Left ventricle myocardium superior (tissue), 1 donor: ENCODE data around the gene SEMA5B. TPM values are rescaled to one million over a fixed set of nuclear protein-coding genes. Genes with fewer than 3 reads are reported as not detected.

ENCODE experiments used
- ATAC-seq: fragments of 200-7000 bp; cut with Tn5 transposase; one replicate; pipeline ENCODE4 v1.9.1; 2020; ENCODE audit warnings: mild to moderate bottlenecking, moderate library complexity
- DNase-seq: peaks from one replicate; pipeline ENCODE4 v3.0.0-alpha.2; 2020
- intact Hi-C: fragments of 100-400 bp; cut with micrococcal nuclease; formaldehyde crosslinking; loops from one replicate; pipeline ENCODE4 v1.11.0; 2022
- long read RNA-seq: library from polyadenylated mRNA; unstranded; transcript quantifications from one replicate; pipeline ENCODE4 v2.0.0, GENCODE V29; 2021
- total RNA-seq: library from RNA; stranded (reverse); fragmentation: NEBNext Ultra II Directional; extraction: Animal tissue kit (Norgen Biotek cat#: 25700); gene quantifications from one replicate; pipeline ENCODE4 v1.2.1, GENCODE V29; 2021
- donor health status: DM: no; HTN: yes; CAD: no; lungs with severe emphysema.

The SEMA5B gene
- total RNA-seq: 4.2 TPM
- long read RNA-seq, full-length matches to known transcripts: 1 of 5 reads
- long read RNA-seq, partial matches to known transcripts: 2 of 5 reads
- long read RNA-seq, other reads (novel, unspliced or antisense): 2 of 5 reads

DNA sequence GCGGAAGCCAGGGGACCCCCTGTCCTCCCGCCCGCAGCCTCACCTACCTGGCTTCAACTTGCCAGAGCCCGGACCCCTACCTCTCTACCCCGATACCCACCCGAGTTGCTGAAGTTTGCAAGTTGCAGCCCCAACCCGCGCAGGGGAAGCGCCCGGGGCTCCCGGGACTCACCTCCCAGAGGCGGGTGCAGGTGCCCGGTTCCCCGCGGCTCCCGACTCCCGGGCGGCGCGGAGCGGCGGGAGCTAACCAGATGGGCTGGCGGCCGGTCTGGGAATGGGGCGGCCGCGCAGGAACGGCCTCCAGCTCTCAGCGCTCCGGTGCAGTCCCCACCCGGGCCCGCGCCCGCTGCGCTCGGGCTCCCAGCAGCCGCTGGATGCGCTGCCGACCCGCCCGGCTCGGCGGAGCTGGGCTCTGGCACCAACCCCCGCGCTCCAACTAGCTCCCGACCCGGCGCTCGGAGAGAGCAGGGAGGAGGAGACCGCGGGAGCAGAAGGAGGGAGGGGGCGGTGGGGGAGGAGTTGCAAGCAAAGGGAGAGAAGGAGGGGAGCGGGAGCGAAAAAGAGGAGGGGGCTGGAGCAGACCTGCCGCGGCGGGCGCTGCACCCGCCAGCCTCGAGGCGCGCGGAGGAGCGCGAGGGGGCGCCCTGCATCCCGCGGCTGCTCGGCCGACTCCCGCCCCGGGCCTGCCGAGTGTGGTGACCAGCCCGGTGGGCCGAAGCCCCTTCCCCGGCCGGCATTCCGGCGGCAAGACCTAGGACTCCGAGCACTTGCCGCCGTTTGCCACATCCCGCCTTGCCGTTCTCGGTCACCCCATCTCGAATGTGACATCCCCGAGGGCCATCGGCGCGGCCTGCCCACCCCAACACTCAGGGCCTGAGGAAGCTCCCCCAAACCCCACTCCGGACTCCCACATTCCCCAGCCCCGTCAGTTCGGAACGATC is at the start of gene SEMA5B:
SEMA5B (minus strand) TSS at position 472 of the 941 bp plus-strand sequence. CDS start 66,500 bp downstream, outside the sequence.
- DNase-seq: peak; percentile 68

DNA sequence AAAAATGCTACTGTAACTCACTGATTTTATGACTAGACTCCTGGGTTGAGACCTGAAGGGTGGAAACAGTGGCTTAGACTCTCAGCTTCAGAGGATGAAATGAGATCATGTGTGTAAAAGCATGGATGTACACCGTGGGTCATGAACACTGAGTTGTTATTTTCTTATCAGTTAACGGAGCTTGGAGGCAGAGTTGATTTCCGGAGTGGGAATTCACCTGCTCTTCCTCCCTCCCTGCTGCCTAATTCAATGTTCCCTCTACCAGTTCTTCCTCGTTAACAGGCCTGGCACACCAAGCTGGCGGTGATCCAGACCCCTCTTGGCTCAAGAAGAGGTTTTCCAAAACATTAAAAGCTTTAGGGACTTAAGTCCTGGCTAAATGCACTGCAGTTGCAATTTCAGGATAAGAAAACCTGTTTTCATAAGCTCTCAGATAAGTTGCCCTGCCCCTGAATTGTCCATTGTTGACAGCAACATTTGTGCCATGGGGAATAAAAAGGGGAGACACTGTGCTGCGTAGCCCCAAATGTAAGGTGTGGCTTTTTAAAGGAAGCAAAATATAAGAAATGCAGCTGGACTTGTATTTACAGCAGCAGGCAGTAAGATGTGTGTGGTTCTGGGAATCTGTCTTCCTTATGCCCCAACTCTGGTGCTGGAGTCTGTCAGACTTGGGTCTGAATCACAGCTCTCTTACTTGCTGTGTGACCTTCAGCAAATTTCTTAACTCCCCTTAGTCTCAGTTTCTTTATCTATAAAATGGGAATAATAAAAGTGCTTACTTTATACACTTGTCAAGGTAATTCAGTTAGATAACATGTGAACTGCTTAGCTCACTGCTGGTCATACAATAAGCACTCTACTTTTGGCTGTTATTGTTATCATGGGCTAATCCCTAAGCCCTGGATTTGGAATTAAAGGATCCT is 49.2 kb upstream of the SEMA5B start:
- ATAC-seq (peak; percentile 72), DNase-seq (peak; percentile 85)
- intact Hi-C loops: no loop called here

More for the DNA sequence above, at the start of gene SEMA5B:
- intact Hi-C loops: loop anchor here (10.0 kb wide), 1 partner anchor 63 kb away; no protein-coding TSS in a partner anchor
- peak; percentile 85 for ATAC-seq

DNA sequence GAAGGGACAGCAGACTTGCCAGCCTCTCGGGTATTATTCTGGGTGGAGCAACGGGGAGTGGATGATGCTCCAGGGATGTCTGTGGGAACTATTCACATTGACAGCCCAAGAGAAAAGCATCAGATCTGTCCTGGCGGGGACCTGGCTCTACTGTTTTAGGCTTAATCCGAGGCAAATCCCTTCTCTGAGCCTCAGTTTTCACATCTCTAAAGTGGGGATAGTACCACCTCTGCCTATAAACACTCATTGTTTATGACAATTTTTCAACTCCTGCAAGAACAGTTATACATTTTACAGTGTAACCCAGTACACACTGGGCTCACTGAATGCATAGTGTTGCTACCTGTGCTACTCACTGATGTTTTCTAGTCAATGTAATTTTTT is 48.5 kb upstream of the SEMA5B start:
- intact Hi-C loops: no loop called here
- DNase-seq (no peak), ATAC-seq (no peak)

DNA sequence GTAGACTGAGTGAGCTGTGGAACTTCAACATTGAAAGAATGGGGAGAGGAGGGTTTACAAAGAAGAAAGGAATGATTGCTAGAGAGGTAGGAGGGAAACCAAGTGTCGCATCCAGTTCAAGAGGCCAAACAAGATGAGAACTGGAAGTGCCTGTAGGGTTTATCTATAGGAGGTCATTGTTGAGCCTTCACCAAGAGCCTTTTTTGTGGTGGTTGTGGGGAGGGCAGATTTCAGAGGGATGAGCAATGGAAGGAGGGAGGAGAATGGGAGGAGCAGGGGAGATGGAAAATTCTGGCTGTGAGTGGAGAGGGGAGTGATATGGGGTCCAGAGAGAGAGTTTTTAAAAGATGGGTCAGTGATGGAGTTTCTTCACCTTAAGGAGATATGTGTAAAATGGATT is 47.8 kb upstream of the SEMA5B start:
- DNase-seq: no peak
- intact Hi-C loops: no loop called here
- no peak for ATAC-seq

- intact Hi-C loops: no loop called here
- ATAC-seq: no peak
These were observed 45.0 kb upstream of the SEMA5B start for GRCh38 chr3:123072564-123072963.

GRCh38 chr3:123072152-123072551 is 44.6 kb upstream of the SEMA5B start:
- no peak for DNase-seq

More at GRCh38 chr3:123072564-123072963, 45.0 kb upstream of the SEMA5B start:
- no peak for DNase-seq

DNA sequence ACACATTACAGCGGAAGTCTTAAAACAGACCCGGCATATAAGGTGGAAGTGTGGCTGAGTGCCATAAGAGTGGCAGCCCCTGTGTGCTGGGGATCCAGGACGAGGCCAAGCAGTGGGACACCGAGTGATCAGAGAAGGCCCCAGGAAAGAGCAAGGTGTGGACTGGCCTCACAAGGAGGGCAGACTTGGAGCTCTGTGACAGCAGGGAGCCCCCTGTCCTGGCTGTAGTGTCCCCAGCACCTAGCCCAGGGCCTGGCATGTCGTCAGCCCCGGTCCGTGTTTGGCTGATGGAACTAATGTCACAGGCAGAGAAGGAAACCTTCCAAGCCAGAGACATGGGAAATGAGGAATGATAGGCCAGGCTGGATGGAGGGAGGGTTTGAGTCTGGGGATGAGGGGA is 44.0 kb upstream of the SEMA5B start:
- no peak for DNase-seq
- no peak for ATAC-seq
- intact Hi-C loops: no loop called here

More at GRCh38 chr3:123072152-123072551, 44.6 kb upstream of the SEMA5B start:
- intact Hi-C loops: no loop called here
- no peak for ATAC-seq

DNA sequence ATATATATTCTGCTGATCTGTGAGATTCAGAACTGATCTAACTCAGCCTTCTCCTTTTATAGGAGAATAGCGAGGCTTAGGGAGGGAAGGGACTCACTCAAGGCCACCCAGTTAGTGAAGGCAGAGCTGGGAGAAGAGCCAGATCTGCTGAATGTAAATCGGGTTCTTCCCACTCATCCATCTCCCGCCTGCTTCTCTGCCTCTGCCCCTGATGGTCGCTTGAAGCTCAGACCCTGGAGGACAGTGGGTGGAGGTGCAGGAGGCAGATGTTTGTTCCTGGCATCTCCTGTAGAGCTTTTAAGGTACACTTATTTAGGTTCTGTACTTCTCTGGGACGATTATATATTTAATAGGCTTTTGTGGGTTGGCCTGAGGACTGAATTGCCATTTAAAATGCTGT is 43.6 kb upstream of the SEMA5B start:
- no peak for DNase-seq
- intact Hi-C loops: no loop called here
- no peak for ATAC-seq

- DNase-seq: no peak
These were observed 42.9 kb upstream of the SEMA5B start for GRCh38 chr3:123070510-123070909.

DNA sequence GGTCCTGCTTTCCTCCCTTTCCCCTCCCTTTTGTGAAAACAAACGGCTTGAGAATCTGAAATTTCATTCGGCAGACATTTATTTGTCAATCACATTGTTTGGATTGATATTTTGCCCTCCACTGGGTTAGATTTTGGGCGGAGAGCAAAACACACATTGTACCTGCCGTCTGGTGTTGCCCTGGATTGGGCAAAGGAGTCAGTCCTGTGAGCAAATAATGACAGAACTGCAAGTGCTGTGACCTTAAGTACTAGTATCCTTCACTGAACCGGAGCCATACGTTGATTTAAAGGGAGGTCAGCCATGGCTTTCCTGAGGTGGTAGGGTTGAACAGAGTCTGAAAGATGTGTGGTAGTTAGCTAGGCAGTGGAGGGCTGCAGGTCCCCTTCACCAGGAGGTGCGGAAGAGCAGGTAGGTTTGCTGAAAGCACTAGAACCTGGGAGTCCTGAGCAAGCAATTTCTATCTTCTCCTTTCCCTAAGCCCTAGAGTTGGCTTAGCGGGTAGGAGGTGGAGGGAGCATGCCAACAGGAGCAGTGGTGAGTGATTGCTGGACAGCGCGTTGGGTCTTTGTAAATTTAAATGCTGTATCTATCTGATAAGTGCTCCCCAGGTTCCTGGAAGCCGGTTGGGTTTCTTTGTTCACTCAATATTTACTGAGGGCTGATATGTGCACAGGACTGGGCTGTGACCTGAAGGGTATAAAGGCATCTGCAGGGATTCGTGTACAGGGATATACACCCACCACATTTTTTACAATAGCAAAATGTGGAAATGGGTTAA is 41.2 kb upstream of the SEMA5B start:
- intact Hi-C loops: no loop called here
- no peak for DNase-seq

More at GRCh38 chr3:123070510-123070909, 42.9 kb upstream of the SEMA5B start:
- no peak for ATAC-seq
- intact Hi-C loops: no loop called here

DNA sequence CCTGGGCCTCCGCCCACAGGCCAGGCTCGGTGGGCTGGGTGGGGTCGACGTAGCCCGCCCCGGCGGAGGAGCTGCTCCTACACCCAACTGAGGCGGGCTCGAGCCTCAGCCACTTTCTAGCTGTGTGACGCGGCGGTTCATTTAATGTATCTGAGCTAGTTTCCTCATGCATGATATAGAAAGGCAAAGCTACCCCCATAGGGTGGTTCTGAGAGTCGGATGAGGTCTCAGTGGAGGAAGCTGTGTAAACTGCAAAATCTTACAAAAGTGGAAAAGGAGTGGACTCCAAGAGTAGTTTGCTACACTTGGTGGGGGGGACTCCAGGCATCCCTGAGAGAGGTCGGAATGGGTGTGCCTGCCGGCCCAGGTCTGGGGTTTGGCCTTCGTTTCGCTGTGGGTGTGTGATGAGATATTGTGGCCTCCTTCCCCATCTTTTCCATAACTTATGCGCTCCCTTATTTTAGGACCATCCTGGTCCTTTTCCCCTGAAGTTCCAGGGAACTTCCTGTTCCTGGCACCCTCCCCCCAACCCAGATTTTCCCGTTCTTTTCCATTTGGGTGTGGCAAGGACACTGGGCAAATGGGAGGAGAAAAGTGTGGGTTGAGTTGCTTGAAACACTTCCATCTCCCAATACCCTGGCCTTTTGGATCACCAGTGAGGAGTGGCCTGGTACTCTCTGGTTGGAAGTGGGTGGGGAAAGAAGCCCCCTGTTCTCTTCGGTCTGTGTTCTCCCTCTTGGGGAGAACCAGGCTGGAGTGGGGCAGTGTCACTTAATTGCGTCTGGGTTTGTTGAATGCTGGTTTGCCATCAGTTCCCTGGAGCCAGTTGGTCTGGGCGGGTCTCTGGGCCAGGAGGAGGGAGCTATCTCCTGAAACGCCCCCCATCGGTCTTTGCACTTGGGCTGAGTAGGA is 40.4 kb upstream of the SEMA5B start:
- intact Hi-C loops: no loop called here
- DNase-seq: no peak

More for the DNA sequence above, 41.2 kb upstream of the SEMA5B start:
- peak; percentile 23 for ATAC-seq

DNA sequence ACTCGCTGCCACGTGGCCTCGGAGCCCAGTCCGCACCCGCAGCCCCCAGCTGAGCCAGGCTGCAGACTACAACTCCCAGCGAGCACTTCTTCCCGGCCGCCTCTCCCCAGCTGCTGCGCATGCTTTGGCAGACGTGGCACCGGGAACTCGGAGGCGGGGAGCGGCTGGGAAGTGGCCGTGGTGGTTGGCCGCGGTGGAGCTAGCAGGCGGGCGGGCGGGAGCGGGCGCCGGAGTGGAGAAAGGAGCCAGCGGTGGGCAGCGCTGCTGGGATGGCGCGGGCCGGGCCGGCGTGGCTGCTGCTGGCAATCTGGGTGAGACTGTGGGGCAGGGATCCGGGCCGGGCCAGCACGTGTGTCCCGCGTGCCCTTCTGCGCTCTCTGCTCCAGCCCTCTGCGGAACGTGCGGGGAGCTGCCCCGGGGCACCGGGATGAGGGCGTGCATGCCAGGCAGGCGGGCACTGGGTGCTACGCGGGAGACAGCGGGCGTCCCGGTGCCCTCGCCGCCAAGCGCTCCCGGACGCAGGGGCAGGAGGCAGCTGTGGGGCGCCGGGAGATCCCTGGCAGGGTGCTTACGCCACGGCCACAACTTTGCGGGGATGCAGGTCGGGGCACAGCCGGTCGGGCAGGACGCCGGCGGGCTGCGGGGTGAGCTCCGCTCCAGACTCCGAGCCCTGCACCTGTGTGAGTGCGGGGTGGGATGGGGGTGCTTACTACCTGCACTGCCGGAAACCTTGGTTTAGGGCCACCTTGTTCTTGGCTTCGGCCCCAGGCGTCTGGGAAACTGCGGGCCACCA is 39.5 kb upstream of the SEMA5B start, which contains the start of gene PDIA5:
PDIA5 (plus strand) TSS at position 130 of the 793 bp plus-strand sequence; CDS start at position 270, 140 bp downstream.
- DNase-seq: peak; percentile 94
- peak; percentile 96 for ATAC-seq
- intact Hi-C loops: no loop called here

More for the DNA sequence above, 40.4 kb upstream of the SEMA5B start:
- peak; percentile 32 for ATAC-seq

DNA sequence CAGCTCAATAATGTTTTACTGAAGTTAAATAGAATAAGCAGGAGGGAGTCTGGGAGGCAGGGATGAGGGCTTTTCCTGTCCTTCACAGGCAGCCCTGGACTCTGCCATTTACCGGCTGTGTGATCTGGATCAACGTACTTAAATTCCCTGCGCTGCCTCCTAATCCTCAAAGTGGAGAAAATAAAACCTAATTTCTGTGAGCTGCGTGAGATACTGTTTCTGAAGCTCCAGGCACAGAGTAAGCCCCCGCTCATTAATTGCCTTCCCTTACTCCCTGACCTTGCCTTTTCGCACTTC is 39.0 kb upstream of the SEMA5B start:
- intact Hi-C loops: no loop called here
- DNase-seq: no peak
- no peak for ATAC-seq

DNA sequence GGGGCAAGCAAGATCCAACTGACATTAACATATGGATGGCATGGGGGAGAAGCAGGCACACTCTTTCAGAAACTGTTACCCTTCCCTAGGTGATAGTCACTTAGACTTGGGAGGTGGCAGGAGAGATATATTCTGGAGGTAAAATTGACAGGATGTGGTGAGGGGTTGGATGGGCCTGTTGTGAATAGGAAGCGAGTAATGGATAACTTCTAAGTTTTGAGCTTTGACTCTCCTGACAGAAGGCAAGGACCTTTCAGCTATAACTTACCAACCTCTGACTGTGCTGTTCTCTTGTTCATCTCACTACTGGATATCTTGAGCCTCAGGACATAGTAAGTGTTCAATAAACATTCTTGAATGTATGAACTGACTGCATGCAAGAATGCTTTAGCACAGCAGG is 37.4 kb upstream of the SEMA5B start:
- DNase-seq (no peak), ATAC-seq (no peak)
- intact Hi-C loops: no loop called here

DNA sequence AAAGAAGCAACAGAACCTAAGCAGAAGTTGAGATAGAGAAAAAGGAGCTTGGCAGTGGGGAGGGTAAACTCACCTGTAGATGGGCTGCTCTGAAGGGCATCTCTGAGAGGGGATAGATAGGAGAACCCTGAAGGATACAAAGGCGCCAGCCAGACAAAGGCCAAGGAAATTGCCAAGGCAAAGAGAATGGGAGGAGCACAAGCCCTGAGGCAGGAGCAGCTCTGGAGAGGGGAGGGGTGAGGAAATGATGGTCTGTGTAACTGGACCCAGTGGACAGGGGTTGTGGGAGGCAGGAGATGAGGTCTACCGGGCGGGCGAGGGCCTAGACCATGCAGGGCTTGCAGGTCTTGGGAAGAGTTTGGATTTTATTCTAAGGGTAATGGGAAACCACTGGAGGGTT is 36.9 kb upstream of the SEMA5B start:
- DNase-seq (no peak), ATAC-seq (no peak)
- intact Hi-C loops: no loop called here

- ATAC-seq: no peak
- DNase-seq: no peak
- intact Hi-C loops: no loop called here
These were observed 35.5 kb upstream of the SEMA5B start for GRCh38 chr3:123063034-123063433.

- no peak for DNase-seq
- ATAC-seq: no peak
- intact Hi-C loops: no loop called here
These were observed 34.3 kb upstream of the SEMA5B start for GRCh38 chr3:123061856-123062255.
